Hippocampal formation (tissue), 2 donors: ENCODE results near the gene FCGBP.
"Not testable (repeated sequence)": the region's sequence is repeated elsewhere in the genome, so short reads cannot be mapped to it uniquely, and the experiment has no call there.

Source experiments
- DNase-seq, 2 donors: peaks; one replicate each; lab custom pipeline; 2025; lab: John Stamatoyannopoulos, UW

Gene FCGBP

DNA sequence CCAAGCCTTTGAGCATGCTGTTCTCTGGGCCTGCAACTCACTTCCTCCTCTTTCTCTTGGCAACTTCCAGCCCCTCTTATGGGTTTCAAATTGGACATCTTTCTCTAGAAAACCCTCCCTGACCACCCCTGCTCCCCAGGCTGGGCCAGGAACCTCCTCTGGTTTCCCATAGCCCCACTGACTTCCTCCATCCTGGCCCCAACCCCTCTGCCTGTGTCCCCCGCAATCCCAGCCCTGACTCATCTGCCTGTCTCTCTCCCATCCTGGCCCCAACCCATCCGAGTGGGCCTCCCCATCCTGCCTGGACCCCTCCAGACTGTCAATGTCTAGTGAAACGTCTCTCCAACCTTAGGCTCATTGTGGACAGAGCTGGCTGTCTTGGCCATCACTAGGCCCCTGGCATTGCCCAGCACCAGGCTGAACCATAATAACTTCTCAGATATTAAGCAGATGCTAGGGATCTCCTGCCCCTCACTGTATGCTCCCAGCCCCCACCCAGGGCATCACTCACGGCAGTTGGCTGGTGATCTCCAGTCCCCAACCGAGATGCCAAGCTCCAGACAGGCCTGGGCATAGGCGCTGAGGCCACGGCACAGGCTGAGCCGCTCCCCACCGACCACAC is 16.8 kb downstream of the FCGBP start:
- DNase-seq: no peak

DNA sequence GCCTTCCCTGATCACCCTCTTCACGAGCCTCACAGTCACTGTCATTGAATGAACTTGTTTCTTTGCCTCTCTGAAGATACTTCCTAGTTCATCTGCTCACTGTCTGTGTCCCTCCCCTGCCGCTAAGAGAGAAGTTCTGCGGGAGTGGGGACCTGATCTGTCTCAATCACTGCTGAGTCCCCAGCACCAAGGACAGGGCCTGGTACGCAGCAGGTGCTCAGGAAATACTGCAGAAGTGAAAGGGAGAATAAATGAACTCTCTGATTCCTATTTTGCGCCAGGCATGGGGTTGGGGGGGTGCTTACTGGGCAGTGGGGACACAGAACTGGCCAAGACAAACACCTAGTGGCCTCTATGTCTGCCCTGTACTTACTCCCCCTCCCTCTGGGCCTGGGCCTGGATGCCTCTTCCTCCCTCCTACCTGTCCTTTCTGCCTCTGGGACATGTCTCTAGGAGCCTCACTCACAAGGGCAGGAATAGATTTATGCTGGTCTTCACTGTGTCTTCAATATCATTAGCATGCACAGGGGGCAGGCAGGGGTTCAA is 17.5 kb downstream of the FCGBP start:
- DNase-seq: no peak

DNA sequence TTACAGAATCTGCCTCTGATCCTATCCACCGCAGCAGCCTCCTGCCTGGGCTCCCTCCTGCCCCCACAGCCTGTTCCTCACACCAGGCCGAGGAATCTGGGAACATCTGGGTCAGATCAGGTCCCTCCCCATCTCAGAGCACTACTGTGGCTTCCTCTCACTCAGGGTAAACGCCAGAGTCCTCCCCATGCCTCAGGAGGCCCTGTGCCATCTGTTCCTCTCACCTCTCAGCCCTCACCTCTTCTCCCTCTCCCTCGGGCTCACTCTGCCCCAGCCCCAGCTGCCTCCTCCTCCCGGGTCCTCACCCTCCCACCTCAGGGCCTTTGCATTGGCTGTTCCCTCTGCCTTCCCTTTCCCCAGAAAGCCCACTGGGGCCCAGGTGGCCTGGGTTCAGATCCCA is 18.2 kb downstream of the FCGBP start:
- no peak for DNase-seq

DNA sequence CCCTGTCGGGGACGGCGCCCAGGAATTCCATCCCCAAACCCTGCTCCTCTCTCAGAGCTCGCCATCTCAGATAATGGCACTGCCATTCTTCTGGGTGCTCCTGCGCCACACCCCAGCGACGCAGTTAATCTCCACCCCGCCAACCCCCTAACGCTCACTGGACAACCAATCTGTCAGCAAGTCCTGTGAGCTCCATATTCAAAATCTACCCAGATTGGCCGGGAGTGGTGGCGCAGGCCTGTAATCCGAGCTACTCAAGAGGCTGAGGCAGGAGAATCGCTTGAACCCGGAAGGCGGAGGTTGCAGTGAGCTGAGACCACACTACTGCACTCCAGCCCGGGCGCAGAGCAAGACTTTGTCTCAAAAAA is 18.6 kb downstream of the FCGBP start:
- no peak for DNase-seq

DNA sequence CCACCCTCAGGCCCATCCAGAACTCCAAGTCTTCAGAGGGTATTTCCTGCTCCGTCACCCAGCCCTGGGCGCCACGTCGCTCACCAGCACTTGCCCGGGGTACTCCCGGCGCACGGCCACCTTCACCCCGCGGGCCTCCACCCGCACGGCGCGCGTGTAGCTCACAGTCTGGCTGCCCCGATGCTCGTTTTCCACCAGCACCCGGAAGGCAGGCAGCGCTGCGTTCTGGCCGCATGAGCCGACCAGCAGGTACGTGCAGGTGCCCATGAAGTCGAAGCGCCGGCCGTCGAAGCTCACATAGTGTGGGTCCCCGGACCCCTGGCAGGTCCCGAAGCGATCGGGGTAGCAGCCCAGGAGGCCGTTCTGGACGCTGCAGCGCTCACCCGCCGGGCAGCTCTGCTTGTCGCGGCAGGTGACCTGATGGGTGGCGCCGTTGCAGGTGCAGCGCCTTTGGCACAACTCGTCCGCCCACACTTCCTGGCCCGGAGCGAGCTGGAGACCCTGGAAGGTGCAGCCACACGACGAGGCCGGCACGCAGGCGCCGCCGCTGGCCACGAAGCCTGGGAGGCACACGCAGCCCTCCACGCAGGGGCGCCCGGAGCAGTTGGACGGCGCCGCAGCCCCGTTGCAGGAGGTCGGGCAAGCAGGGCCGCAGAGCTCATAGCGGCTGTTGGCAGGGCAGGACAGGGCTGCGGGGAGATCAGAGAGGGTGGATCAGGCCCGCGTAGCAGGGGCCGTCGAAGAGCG is 19.2 kb downstream of the FCGBP start:
- no peak for DNase-seq

DNA sequence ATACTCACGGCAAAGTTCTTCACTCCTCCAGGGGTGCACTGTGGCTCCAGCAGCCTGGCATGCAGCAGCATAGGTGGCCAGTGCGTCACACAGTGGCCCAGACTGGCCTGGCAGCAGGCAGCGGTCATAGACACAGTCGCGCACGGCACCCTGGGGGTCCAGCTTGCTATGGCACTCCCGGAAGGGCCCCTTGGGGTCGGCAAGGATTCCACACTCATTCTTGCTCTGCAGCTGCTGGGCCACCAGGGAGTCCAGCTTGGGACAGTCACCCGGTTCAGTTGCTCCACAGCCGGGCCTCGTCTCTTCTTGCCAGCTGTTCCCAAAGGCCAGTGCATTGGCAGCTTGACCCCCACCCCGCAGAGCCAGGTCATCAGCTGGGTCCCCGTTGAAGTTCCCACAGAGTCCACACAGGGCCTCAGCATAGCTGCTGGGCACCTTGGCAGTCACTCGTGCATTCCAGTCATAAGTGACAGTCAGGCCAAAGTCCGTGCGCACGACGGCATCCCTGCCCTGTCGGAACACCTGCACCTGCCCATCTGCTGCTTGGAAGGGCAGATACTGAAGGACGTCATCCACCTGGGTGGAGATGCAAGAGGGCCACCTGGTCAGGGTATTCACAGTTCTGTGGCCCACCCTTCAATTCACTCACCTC is 20.6 kb downstream of the FCGBP start:
- DNase-seq: no peak

DNA sequence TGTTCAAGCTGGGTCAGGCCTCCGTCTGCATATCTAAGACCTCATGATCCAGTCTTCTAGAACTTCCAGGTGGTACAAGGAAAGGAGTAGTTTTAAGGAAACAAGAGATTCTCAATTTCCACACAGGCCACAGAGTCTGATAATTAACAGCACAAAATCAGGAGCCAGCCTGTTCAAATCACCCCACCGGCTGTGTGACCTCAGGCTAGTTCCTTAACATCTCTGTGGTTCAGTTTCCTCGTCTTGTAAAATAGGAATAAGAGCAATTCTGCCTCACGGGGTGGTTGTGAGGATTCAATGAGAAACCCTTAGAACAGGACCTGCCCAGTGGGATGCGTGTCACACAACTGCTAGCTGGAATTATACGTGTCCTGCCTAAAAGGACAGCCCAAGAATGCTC is 25.6 kb downstream of the FCGBP start:
- DNase-seq: no peak

DNA sequence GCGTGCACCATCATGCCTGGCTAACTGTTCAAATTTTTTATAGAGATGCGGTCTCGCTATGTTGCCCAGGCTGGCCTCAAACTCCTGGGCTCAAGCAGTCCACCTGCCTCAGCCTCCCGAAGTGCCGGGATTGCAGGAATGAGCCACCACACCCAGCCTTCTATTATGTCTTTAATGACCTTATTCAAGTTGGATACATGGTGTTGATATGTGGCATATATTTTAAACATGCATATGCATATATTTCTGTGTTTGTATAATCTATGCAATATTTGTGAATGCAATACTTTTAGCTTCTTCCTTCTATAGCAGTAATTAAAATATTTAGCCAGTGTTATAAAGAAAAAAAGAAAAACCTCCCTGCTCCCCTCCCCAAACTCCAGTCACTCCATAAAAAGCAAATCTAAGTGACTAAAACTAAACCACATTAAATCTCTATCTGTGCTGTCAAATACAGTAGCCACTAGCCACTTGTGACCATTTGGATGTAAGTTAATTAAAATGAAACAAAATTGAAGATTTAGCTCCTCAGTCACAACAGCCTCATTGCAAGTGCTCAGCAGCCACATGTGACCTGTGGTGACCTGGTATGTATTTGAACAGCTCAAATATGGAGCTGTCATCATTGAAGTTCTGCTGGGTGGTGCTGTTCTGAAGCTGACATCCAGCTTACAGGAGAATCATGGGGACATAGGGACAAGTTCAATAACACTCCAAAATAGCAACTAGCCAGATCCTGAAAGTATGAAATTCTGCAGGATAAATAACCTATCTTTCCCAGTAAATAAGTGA is 27.4 kb downstream of the FCGBP start:
- DNase-seq: no peak

DNA sequence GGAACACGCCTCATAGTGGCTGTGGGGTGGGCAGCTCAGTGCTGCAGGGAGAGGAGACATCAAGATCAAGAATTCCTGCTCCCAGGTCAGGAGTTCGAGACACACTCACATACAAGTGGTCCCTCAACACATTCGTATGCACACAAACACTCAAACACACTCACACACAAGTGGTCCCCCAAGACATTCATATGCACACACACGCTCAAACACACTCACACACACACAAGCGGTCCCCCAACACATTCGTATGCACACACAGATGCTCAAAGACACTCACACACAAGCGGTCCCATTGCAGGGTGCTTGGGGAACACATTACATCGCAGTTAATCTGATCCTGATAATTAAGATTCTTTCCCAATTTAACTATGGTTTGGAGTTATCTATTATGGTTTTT is 28.2 kb downstream of the FCGBP start:
- DNase-seq: no peak

DNA sequence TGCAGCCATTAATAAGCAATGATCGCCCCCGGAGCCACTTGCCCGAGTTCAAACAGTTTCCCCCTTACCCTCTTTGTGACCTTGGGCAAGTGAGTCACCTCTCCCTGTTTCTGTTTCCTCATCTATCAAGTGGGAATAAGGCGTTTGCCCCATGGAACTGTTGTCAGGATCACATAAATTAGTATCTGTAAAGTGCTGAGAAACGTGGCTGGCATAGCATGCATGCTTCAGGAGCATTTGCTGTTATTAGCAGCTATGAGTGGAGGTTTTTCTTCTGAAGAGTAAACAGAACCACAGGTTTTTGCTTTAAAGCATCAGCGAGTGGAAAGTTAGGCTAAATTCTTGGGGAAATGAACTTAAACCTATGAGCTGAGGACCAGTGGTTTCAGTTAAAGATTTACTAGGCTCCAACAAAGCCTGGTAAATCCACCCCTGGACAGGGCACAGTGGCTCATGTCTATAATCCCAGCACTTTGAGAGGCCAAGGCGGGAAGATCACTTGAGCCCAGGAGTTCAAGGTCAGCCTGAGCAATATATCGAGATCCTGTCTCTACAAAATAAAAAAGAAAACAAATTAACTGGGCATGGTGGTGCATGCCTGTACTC is 30.8 kb downstream of the FCGBP start:
- DNase-seq: not testable (repeated sequence)

DNA sequence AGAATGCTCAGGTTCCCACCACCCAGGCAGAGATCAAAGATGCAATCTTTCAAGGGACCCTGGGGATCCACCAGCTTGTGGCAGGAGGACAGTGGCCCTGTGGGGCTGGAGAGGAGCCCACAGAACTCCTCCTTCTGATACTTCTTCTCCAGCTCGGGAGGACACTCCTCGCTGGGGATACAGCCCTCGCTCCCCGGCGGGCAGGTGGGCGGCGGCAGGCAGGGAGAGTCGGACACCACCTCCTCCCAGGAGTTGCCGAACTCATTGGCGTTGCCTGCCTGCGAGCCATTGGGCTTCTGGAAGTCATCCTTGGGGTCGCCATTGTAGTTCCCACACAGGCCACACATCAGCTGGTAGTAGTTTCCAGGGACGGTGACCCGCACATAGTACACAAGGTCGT is 32.1 kb downstream of the FCGBP start:
- not testable (repeated sequence) for DNase-seq

DNA sequence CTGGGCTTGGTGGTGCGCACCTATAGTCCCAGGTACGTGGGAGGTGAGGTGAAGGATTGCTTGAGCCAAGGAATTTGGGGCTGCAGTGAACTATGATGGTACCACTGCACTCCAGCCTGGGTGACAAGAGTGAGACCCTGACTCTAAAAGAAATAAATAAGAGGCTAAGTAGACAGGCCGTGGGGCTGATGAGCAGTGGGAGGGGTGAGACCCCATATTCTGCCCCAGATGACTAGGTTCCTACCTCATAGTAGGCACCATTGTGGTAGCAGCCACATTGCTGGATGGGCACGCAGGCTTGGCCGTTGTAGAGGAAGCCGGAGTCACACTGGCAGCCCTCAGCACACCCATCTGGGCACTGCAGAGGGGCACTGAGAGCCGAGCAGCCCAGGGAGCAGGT is 32.8 kb downstream of the FCGBP start:
- DNase-seq: not testable (repeated sequence)

DNA sequence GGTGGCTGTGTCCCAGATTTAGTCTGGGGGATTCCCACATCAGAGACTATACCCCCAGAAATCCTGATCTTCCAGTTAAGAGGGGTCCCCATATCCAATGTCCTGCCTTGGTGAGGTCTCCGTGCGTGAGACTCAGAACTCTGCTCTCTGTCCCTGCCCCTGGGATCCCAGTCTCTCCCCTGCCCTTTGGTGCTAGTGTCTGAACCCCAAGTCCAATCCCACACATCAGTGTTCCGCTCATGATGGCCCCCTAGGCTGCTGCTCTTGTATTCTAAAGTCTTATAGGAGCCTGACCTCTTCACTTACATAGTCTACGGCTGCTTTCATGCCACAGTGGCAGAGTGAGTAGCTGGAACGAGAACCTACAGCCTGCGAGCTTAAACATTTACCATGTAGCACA is 35.6 kb downstream of the FCGBP start:
- not testable (repeated sequence) for DNase-seq

DNA sequence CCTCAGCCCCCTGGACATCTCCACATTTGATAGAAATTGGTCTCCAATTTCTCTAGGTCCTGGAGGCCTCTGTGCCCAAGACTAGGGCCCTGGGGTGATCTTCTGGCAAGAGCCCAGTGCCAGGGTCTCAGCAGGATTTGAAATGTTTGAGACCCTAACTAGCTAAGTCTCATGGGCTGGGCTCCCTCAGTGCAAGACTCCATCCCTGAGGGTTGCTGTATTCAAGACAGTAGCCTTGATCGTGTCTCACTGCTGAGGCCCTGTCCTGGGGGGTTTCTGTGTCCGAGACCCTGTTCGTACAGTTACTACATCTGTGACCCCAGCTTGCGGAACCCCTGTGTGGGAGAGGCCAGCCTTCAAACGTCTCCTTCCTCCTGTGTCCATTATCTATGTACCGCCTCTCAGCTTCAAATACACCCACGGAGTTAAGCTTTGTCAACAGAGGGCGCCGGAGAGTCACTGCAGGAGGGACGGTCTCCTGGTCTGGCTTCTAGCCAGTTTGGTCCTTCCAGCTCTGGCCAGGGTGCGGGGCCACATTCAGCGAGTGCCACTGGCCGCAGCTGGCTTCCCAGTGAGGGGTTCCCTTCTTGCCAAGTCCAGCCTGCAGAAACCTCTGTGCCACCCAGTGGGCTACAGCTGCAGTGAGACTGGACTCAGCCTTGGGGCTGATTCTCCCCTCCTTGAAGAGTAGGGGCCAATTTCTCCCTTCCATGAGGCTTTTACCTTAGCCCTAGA is 36.8 kb downstream of the FCGBP start:
- peak in 1 of 2 donors; percentile 22 for DNase-seq

DNA sequence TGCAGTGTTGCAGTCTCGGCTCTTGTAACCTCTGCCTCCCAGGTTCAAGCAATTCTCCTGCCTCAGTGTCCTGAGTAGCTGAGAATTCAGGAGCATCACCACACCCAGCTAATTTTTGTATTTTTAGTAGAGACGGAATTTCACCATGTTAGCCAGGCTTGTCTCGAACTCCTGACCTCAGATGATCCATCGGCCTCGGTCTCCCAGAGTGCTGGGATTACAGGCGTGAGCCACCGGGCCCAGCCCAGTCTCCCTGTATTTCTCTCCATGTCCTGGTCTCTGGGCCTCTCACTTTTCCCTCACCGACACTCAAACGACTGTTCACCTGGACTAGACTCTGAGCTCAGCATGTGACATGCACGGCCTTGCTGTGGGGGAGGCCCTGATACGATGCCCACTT is 39.3 kb downstream of the FCGBP start:
- DNase-seq: not testable (repeated sequence)

DNA sequence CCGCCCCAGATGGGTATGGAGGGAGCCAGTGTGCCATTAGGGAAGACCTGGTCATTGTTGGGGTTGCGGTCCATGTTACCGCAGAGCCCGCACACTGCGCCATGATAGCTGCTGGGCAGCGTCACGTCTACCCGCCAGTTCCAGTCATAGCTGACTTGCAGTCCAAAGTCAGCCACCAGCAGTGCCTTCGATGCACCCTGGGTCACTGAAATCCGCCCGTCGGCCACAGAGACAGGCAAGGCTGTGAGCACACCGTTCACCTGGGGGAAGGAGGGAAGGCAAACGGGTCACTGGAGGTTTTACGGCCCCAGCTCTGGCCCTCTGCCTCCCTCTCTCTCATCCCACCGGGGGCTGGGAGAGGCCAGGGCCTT is 40.2 kb downstream of the FCGBP start:
- DNase-seq: not testable (repeated sequence)

DNA sequence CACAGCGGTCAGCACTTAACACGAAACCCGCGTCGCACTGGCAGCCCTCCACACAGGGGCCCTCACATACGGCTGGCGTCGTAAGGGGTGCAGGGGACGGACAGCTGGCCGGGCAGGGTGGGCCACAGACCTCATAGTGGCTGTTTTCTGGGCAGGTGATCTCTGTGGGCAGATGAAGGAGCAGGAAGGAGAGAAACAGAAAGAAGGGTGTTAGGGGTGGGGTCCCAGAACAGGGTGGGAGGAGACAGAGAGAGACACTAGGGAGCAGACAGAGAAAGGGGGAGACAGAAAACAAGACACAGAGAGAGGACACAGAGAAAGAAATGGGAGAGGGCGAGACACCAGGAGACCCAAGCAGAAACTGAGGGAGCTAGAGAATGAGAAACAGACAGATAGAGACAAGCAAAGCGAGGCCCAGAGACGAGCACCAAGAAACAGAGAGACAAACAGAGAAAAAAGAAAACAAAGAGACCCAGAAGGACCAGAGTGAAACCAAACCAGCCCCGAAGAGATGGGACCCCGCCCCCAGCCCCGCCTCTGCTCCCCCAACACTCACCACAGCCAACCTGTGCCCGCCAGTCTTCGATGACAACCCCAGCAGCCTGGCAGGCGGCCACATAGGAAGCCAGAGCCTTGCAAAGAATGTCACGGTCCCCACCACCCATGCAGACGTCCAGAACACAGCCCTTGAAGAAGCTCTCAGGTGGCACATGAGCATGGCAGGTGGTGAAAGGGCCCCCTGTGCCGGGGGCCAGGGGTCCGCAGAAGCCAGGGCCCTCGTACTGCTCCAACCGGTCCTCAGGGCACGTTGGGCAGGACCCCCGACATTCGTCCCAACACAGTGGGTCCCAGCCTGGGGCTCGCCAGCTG is 40.8 kb downstream of the FCGBP start:
- DNase-seq: not testable (repeated sequence)

DNA sequence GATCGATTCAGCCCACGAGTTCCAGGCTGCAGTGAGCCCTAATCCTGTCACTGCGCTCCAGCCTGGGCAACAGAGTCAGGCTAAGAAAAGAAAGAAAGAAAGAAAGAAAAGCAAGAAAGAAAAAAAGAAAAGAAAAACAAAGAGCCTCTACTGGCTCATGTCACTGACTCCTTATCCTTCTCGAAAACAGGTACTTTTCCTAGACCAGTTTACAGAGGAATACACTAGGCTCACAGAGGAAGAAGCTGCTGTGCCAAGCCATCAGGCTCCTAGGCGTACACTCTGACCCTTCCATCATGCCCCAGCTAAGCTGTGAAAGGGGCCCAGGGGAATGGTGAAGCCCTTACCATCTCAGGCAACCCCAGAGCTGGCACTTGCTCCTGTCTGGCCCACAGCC is 41.9 kb downstream of the FCGBP start:
- not testable (repeated sequence) for DNase-seq

DNA sequence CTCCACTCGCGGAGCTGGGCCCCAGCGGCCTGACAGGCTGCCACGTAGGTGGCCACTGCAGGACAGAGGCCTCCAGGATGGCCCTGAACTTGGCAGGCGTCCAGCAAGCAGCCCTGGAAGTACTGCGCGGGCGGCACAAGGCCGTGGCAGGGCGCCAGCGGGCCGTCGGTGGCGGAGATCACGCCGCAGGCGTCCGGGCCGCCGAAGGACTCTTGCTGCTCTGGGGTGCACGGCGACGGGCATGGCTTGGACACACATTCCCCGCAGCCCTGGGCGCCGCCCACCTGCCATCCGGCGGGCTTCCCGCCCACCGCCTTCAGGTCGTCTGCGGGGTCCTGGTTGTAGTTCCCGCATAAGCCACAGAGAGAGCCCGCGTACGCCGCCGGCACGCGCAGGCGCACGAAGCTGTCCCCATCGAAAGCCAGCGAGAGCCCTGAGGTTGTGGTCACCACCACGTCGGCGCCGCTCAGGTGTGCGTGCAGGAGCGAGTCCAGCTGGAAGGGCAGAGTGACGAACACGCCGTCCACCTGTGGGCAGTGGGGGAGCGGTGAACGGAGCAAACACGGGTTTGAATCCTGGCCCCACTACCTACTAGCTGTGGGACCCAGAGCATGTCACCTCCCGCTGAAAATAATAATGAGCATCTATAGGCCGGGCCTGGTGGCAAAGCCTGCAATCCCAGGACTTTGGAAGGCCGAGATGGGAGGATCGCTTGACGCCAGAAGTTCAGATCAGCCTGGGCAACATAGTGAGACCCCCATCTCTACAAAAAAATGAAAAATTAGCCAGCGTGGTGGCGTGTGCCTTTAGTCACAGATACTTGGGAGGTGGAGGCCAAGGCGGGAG is 42.6 kb downstream of the FCGBP start:
- not testable (repeated sequence) for DNase-seq
